Gastrocnemius medialis (tissue), 4 donors: ENCODE results near the gene TNFSF12. TPM values are rescaled to one million over a fixed set of nuclear protein-coding genes. Genes with fewer than 3 reads are reported as not detected.
A peak's percentile ranks its signal among the peaks of the same experiment; 100 is the strongest.

Experiments used
- ATAC-seq, 2 donors: fragments of 150-250 bp; one replicate each; pipeline ENCODE4 v1.9.1; 2016
- DNase-seq, 2 donors: peaks; one replicate each; pipeline ENCODE4 v3.0.0-alpha.2; 2019
- H3K27ac ChIP-seq, 4 donors: fragments of 200-600 bp; sonication (generic); 1 replicate in 1 of 4; 2 replicates in 3 of 4; pipeline ENCODE4 v1.5.1; 2016 to 2018; ENCODE audit warnings: mild to moderate bottlenecking in 2 of 4, moderate library complexity in 1 of 4
- H3K27me3 ChIP-seq, 3 donors: fragments of 200-600 bp; sonication (generic) in 2 of 3; 1 replicate in 1 of 3; 2 replicates in 2 of 3; pipeline versions ENCODE4 v1.5.1 to v1.6.0; 2016 to 2019; ENCODE audit warnings: mild to moderate bottlenecking in 1 of 3, moderate library complexity in 1 of 3
- H3K36me3 ChIP-seq, 2 donors: fragments of 200-600 bp; sonication (generic) in 1 of 2; one replicate each; pipeline ENCODE4 v1.5.1; 2017 to 2018
- H3K4me1 ChIP-seq, 2 donors: fragments of 200-600 bp; sonication (generic) in 1 of 2; one replicate each; pipeline ENCODE4 v1.5.1; 2016 to 2017; ENCODE audit warnings: mild to moderate bottlenecking in 2 of 2
- H3K4me3 ChIP-seq, 4 donors: fragments of 200-600 bp; sonication (generic) in 3 of 4; 1 replicate in 1 of 4; 2 replicates in 3 of 4; pipeline ENCODE4 v1.5.1; 2016 to 2019; ENCODE audit warnings: mild to moderate bottlenecking in 2 of 4
- H3K9me3 ChIP-seq, 3 donors: fragments of 200-600 bp; sonication (generic) in 2 of 3; 1 replicate in 1 of 3; 2 replicates in 2 of 3; pipeline ENCODE4 v1.5.1; 2016 to 2019
- CTCF ChIP-seq, 5 experiments: fragments of 450-650 bp in 3 of 5; fragments of 200-600 bp in 2 of 5; sonication (generic) in 2 of 5; IDR thresholded peaks in 4 of 5; conservative IDR thresholded peaks in 1 of 5; 1 replicate in 4 of 5; 2 replicates in 1 of 5; pipeline ENCODE4 v1.5.1; 2016 to 2019; ENCODE audit warnings: antibody characterized with exemption in 5 of 5, mild to moderate bottlenecking in 3 of 5, moderate library complexity in 3 of 5
- POLR2A ChIP-seq, 2 donors: fragments of 450-650 bp; IDR thresholded peaks; one replicate each; pipeline ENCODE4 v1.6.1; 2017; ENCODE audit warnings: antibody characterized with exemption in 2 of 2, mild to moderate bottlenecking in 2 of 2, moderate library complexity in 2 of 2
- in situ Hi-C, 4 donors: fragments of 200-750 bp; cut with MboI; loops; one replicate each; pipeline versions ENCODE4 v1.15.0 to v1.8.0; 2017; ENCODE audit warnings: low sequenced_read_pairs in 4 of 4
- intact Hi-C: fragments of 100-400 bp; cut with DNase I; formaldehyde crosslinking; loops from one replicate; pipeline ENCODE4 v1.15.1; 2023; ENCODE audit warnings: low total_unique reads
- total RNA-seq, 4 donors: library from RNA; depleted of rRNA; stranded (reverse); fragments of >200 nt; gene quantifications; one replicate each; pipeline versions ENCODE4 v1.1.0 to v1.2.3, GENCODE V29; 2016

The TNFSF12 gene
- total RNA-seq, 4 donors from 2014 or later = 7.9 to 26.1 (median 16.9) TPM

DNA sequence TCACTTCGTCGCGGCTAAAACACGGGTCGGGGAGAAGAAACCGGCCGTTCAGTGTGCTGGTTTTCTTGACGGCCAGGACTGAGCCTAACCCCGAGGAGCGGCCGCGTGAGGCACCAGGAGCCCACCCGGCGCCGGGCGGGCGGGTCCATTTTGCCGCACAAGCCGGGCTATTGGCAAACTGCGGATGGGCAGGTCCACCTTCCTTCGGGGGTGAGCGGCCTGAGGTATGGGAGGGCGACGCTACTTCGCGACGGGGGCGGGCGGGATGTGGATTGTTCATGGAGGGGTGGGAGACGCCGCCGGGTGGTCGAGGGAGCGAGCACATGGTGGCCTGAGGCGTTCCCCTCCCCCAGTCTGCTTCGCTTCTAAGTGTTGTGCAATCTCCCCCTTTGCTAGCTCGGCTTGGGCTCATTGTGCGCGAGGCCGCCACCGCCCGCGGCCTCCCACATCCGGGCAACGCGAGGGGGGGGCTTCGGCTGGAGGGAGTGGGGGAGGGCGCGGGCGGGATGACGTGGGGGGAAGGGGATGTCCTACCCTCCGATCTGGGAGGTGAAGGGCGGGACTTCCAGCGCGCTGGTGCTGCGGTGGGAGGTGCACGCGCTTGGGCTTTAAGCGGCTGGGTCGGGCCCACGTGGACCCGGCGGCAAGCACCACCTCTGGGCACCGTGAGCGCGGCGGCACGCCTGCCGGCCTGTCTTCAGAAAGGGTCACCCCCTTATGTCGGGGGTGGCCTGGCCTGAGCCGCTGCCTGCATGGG is 24.6 kb downstream of the TNFSF12 start:
- TF ChIP-seq POLR2A (IDR thresholded peaks at IDR 0.05) = peak; percentile 9 to 34
- TF ChIP-seq CTCF (IDR thresholded peaks at IDR 0.05 in 4 of 5, conservative IDR thresholded peaks at IDR 0.05 in 1 of 5) = no peak
- Histone ChIP-seq H3K9me3 (no peaks in the 10 kb centered on the region), H3K4me3 (peak overlapping the region; percentile 90 to 100 (median 95)), H3K4me1 (peaks cover 37 to 42% of the 10 kb centered on the region in 2 donors), H3K36me3 (peaks cover 3 to 74% of the 10 kb centered on the region in 2 donors), H3K27ac (peak overlapping the region; percentile 98 to 100 (median 99)), H3K27me3 (no peaks in the 10 kb centered on the region)
- ATAC-seq = peak; percentile 65 to 69
- intact Hi-C loops = loop anchor here (2.0 to 10.0 kb wide), 5 partner anchors 41 to 581 kb away; partner anchors contain the start of genes CTDNEP1, ELP5, FXR2 and PER1
- in situ Hi-C loops = loop anchor here in 1 of 4 donors (25.0 kb wide), 1 partner anchor 136 kb away; the partner anchor contains the start of genes CHRNB1, FGF11, SPEM2 and SPEM3
- DNase-seq = peak; percentile 88 to 89

- Histone ChIP-seq H3K36me3 (peaks cover 3 to 70% of the 10 kb centered on the region in 2 donors), H3K27me3 (no peaks in the 10 kb centered on the region), H3K4me1 (peaks cover 45 to 47% of the 10 kb centered on the region in 2 donors), H3K9me3 (no peaks in the 10 kb centered on the region), H3K27ac (peak overlapping the region; percentile 98 to 100 (median 99)), H3K4me3 (peak overlapping the region; percentile 90 to 100 (median 95))
- intact Hi-C loops = loop anchor here (5.0 to 10.0 kb wide), 3 partner anchors 322 to 580 kb away; partner anchors contain the start of genes CTDNEP1, ELP5, PER1 and RNASEK
- TF ChIP-seq CTCF (IDR thresholded peaks at IDR 0.05 in 4 of 5, conservative IDR thresholded peaks at IDR 0.05 in 1 of 5) (no peak), POLR2A (IDR thresholded peaks at IDR 0.05) (no peak)
- no peak for DNase-seq
- in situ Hi-C loops = loop anchor here in 1 of 4 donors (25.0 kb wide), 1 partner anchor 137 kb away; the partner anchor contains the start of genes CHRNB1, FGF11, SPEM2 and SPEM3
- ATAC-seq = no peak
These were observed 25.5 kb downstream of the TNFSF12 start for GRCh38 chr17:7574176-7574953.

DNA sequence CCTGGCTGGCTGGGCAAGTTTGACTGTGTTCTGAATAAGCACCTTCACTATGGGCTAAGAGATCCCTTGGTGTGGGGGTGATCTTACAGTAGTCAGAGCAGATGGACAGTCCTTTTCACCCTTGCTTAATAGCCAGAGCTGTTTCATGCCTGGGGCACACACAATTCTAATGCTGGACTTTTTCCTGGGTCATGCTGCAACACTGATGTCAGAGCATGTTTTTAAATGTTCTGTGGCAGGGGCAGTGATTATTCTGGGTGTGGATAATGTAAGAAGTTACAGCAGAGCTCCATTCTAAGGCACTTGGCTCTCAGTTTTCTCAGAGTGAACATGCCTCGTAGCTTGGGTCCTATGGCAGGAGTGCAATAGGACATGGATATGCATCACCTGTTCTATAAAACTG is 26.6 kb downstream of the TNFSF12 start:
- peaks cover 3 to 59% of the 10 kb centered on the region in 2 donors for H3K36me3 ChIP-seq
- DNase-seq (no peak), ATAC-seq (no peak)
- H3K4me3 ChIP-seq = no peak overlapping the region
- H3K27ac ChIP-seq = peak overlapping the region; percentile 98 to 100 (median 99)
- intact Hi-C loops (loop anchor here (10.0 kb wide), 2 partner anchors 561 to 579 kb away; partner anchors contain the start of genes PER1 and RNASEK), in situ Hi-C loops (no loop called here)
- no peaks in the 10 kb centered on the region for H3K27me3 ChIP-seq
- TF ChIP-seq POLR2A (IDR thresholded peaks at IDR 0.05) (no peak), CTCF (IDR thresholded peaks at IDR 0.05 in 4 of 5, conservative IDR thresholded peaks at IDR 0.05 in 1 of 5) (no peak)
- peaks cover 55 to 58% of the 10 kb centered on the region in 2 donors for H3K4me1 ChIP-seq
- no peaks in the 10 kb centered on the region for H3K9me3 ChIP-seq

DNA sequence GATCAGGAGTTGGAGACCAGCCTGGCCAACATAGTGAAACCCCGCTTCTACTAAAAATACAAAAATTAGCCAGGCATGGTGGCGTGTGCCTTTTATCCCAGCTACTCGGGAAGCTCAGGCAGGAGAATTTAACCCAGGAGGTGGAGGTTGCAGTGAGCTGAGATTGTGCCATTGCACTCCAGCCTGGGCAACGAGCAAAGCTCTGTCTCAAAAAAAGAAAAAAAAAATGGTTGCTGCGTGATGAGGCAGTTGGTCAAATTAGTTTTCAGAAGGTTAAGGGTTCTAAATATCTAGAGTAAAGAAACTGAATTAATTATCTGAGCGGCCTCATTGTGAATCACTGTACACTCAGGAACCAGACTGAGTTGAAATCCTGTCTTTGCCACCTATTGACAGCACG is 27.1 kb downstream of the TNFSF12 start:
- Histone ChIP-seq H3K36me3 (peaks cover 3 to 54% of the 10 kb centered on the region in 2 donors), H3K27ac (peak overlapping the region; percentile 98 to 100 (median 99)), H3K4me3 (no peak overlapping the region), H3K9me3 (no peaks in the 10 kb centered on the region), H3K4me1 (peaks cover 60% of the 10 kb centered on the region in 2 donors), H3K27me3 (no peaks in the 10 kb centered on the region)
- in situ Hi-C loops (no loop called here), intact Hi-C loops (loop anchor here (10.0 kb wide), 2 partner anchors 561 to 579 kb away; partner anchors contain the start of genes PER1 and RNASEK)
- DNase-seq (no peak), ATAC-seq (no peak)
- TF ChIP-seq CTCF (IDR thresholded peaks at IDR 0.05 in 4 of 5, conservative IDR thresholded peaks at IDR 0.05 in 1 of 5) = no peak
- TF ChIP-seq POLR2A (IDR thresholded peaks at IDR 0.05) = no peak
